Suprapubic skin (tissue), 4 donors: ENCODE data around the gene CASK. TPM values are rescaled to one million over a fixed set of nuclear protein-coding genes. Genes with fewer than 3 reads are reported as not detected.

Experiments
- DNase-seq, 2 donors: peaks; one replicate each; pipeline ENCODE4 v3.0.0-alpha.2; 2019; ENCODE audit warnings: low spot score in 2 of 2
- H3K27ac ChIP-seq: fragments of 200-600 bp; sonication (generic); one replicate; pipeline ENCODE4 v1.5.1; 2019
- H3K27me3 ChIP-seq: fragments of 200-600 bp; sonication (generic); one replicate; pipeline ENCODE4 v1.5.1; 2019
- H3K36me3 ChIP-seq: fragments of 200-600 bp; sonication (generic); one replicate; pipeline ENCODE4 v1.5.1; 2019
- H3K4me1 ChIP-seq: fragments of 200-600 bp; sonication (generic); one replicate; pipeline ENCODE4 v1.5.1; 2019
- H3K4me3 ChIP-seq: fragments of 200-600 bp; sonication (generic); one replicate; pipeline ENCODE4 v1.5.1; 2019; ENCODE audit warnings: mild to moderate bottlenecking
- H3K9me3 ChIP-seq: fragments of 200-600 bp; sonication (generic); one replicate; pipeline ENCODE4 v1.5.1; 2019
- CTCF ChIP-seq, 2 donors: fragments of 200-600 bp in 1 of 2; fragments of 450-650 bp in 1 of 2; sonication (generic) in 1 of 2; IDR thresholded peaks; one replicate each; pipeline ENCODE4 v1.5.1; 2016 to 2019; ENCODE audit warnings: antibody characterized with exemption in 2 of 2, mild to moderate bottlenecking in 1 of 2, moderate library complexity in 1 of 2
- EP300 ChIP-seq: sonication (generic); formaldehyde crosslinking; IDR thresholded peaks from one replicate; pipeline ENCODE4 v1.6.1; 2017; ENCODE audit warnings: antibody characterized with exemption
- POLR2A ChIP-seq, 2 donors: fragments of 450-650 bp; IDR thresholded peaks; one replicate each; pipeline ENCODE4 v1.6.1; 2017; ENCODE audit warnings: antibody characterized with exemption in 2 of 2, mild to moderate bottlenecking in 2 of 2, moderate library complexity in 2 of 2
- POLR2AphosphoS5 ChIP-seq, 3 donors: sonication (generic); formaldehyde crosslinking; IDR thresholded peaks; one replicate each; pipeline ENCODE4 v1.6.1; 2017; ENCODE audit warnings: antibody characterized with exemption in 3 of 3
- WGBS: methylation state at CpG from one replicate; pipeline ENCODE4 v1.1.5; 2018; 5-methylcytosine and 5-hydroxymethylcytosine counted together
- total RNA-seq, 4 donors: library from RNA; depleted of rRNA; stranded (reverse); fragments of >200 nt; gene quantifications; one replicate each; pipeline ENCODE4 v1.1.0, GENCODE V29; 2016

Gene CASK
- total RNA-seq, 4 donors from 2014 or later, result 19.4 to 28.6 (median 25.3) TPM

GRCh38 chrX:41603596-41603995, 319.8 kb downstream of the CASK start:
- no peak for DNase-seq
- WGBS, result 84% methylated on average over 1 of the region's 1 CpG
- Histone ChIP-seq H3K27me3 (no peaks in the 10 kb centered on the region), H3K27ac (no peak overlapping the region), H3K36me3 (no peaks in the 10 kb centered on the region), H3K4me1 (no peaks in the 10 kb centered on the region), H3K4me3 (no peak overlapping the region), H3K9me3 (no peaks in the 10 kb centered on the region)
- no peak for TF ChIP-seq EP300
- TF ChIP-seq CTCF (IDR thresholded peaks at IDR 0.05), result no peak
- TF ChIP-seq POLR2A (IDR thresholded peaks at IDR 0.05), result no peak
- TF ChIP-seq POLR2AphosphoS5 (IDR thresholded peaks at IDR 0.05), result no peak

GRCh38 chrX:41602816-41603345, 320.5 kb downstream of the CASK start:
- H3K36me3 ChIP-seq, result no peaks in the 10 kb centered on the region
- no peak for DNase-seq
- H3K4me3 ChIP-seq, result no peak overlapping the region
- TF ChIP-seq EP300, result no peak
- TF ChIP-seq POLR2A (IDR thresholded peaks at IDR 0.05), result no peak
- TF ChIP-seq CTCF (IDR thresholded peaks at IDR 0.05), result no peak
- H3K9me3 ChIP-seq, result no peaks in the 10 kb centered on the region
- H3K27ac ChIP-seq, result no peak overlapping the region
- no peaks in the 10 kb centered on the region for H3K4me1 ChIP-seq
- no peaks in the 10 kb centered on the region for H3K27me3 ChIP-seq
- 90% methylated on average over 2 of the region's 2 CpGs for WGBS

GRCh38 chrX:41600291-41600690, 323.1 kb downstream of the CASK start:
- whole genome bisulfite sequencing, result 66% methylated on average over 2 of the region's 2 CpGs

GRCh38 chrX:41599507-41599906, 323.8 kb downstream of the CASK start:
- DNase-seq, result no peak
- Histone ChIP-seq H3K9me3 (no peaks in the 10 kb centered on the region), H3K27me3 (no peaks in the 10 kb centered on the region), H3K27ac (no peak overlapping the region), H3K36me3 (no peaks in the 10 kb centered on the region), H3K4me1 (no peaks in the 10 kb centered on the region), H3K4me3 (no peak overlapping the region)
- WGBS, result 74% methylated on average over 1 of the region's 1 CpG
- TF ChIP-seq POLR2A (IDR thresholded peaks at IDR 0.05) (no peak), POLR2AphosphoS5 (IDR thresholded peaks at IDR 0.05) (no peak), EP300 (no peak), CTCF (IDR thresholded peaks at IDR 0.05) (no peak)

More at GRCh38 chrX:41600291-41600690, 323.1 kb downstream of the CASK start:
- H3K4me3 ChIP-seq, result no peak overlapping the region
- no peaks in the 10 kb centered on the region for H3K27me3 ChIP-seq
- H3K4me1 ChIP-seq, result no peaks in the 10 kb centered on the region
- no peaks in the 10 kb centered on the region for H3K36me3 ChIP-seq
- no peaks in the 10 kb centered on the region for H3K9me3 ChIP-seq
- no peak for TF ChIP-seq EP300
- no peak for TF ChIP-seq CTCF (IDR thresholded peaks at IDR 0.05)
- TF ChIP-seq POLR2A (IDR thresholded peaks at IDR 0.05), result no peak
- TF ChIP-seq POLR2AphosphoS5 (IDR thresholded peaks at IDR 0.05), result no peak
- no peak overlapping the region for H3K27ac ChIP-seq
- DNase-seq, result no peak

- no peak for DNase-seq
- Histone ChIP-seq H3K4me3 (no peak overlapping the region), H3K27ac (no peak overlapping the region), H3K4me1 (no peaks in the 10 kb centered on the region), H3K36me3 (no peaks in the 10 kb centered on the region), H3K27me3 (no peaks in the 10 kb centered on the region), H3K9me3 (no peaks in the 10 kb centered on the region)
- TF ChIP-seq POLR2A (IDR thresholded peaks at IDR 0.05) (no peak), CTCF (IDR thresholded peaks at IDR 0.05) (no peak), EP300 (no peak), POLR2AphosphoS5 (IDR thresholded peaks at IDR 0.05) (no peak)
- WGBS, result 86% methylated on average over 3 of the region's 3 CpGs
These were observed 326.8 kb downstream of the CASK start for GRCh38 chrX:41596596-41596995.
